ENCODE measurements around the gene SELENOS. TPM values are rescaled to one million over a fixed set of nuclear protein-coding genes. Genes with fewer than 3 reads are reported as not detected.

The SELENOS gene
- total RNA-seq, 1 donor from 2014 or later: 162 TPM

- no peak for FAIRE-seq
- no peak overlapping the region for H3K4me3 ChIP-seq (ENCODE audit: low read depth, low read length)
- DNase-seq (ENCODE audit: low read depth): no peak
- H3K36me3 ChIP-seq (ENCODE audit: control insufficient read depth, insufficient read depth, low read length): no peaks in the 10 kb centered on the region
- TF ChIP-seq CTCF (IDR thresholded peaks at IDR 0.05; ENCODE audit: insufficient read depth, low read length, severe bottlenecking): no peak
- H3K27me3 ChIP-seq (ENCODE audit: control insufficient read depth, insufficient read depth, low read length): peaks cover 6% of the 10 kb centered on the region
Observed at GRCh38 chr15:101323793-101324523, 46.7 kb upstream of the SELENOS start.

DNA sequence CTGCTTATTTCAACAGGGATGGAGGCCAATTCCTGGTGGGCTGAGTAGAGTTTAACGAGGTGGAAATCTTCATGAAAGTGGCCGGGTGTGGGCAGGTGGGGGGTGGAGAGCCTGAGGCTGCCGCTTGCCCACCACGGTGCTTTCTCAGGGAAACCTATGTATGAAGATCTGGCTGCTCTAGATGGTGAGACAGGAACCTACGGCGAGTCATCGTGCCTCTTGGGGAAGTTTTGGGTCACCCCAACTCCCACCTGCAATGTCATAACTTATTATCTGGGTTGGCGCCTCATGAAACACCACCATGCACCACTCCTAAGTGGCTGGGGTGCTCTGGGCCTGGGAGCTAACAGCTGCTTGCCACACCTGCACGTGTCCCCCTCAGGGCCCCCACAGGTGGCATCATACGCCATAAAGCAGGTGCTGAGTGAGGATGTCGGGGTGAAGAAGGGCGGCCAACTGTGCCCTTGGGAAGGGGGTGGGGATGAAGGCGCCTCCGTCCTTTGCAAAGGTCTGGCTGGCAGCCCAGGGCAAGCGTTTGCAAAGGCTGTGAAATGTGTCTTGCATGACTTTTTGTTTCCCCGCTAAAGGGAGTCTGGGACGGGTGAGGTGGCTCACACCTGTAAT, 45.7 kb upstream of the SELENOS start:
- TF ChIP-seq CTCF (IDR thresholded peaks at IDR 0.05; ENCODE audit: insufficient read depth, low read length, severe bottlenecking): no peak
- H3K27me3 ChIP-seq (ENCODE audit: control insufficient read depth, insufficient read depth, low read length): peaks cover 5% of the 10 kb centered on the region
- FAIRE-seq (no peak), DNase-seq (ENCODE audit: low read depth) (no peak)
- no peak overlapping the region for H3K4me3 ChIP-seq (ENCODE audit: low read depth, low read length)
- H3K36me3 ChIP-seq (ENCODE audit: control insufficient read depth, insufficient read depth, low read length): no peaks in the 10 kb centered on the region

GRCh38 chr15:101322016-101322695, 44.9 kb upstream of the SELENOS start:
- TF ChIP-seq CTCF (IDR thresholded peaks at IDR 0.05; ENCODE audit: insufficient read depth, low read length, severe bottlenecking): no peak
- H3K4me3 ChIP-seq (ENCODE audit: low read depth, low read length): no peak overlapping the region
- FAIRE-seq: peak; percentile 47
- DNase-seq (ENCODE audit: low read depth): no peak
- H3K36me3 ChIP-seq (ENCODE audit: control insufficient read depth, insufficient read depth, low read length): no peaks in the 10 kb centered on the region
- H3K27me3 ChIP-seq (ENCODE audit: control insufficient read depth, insufficient read depth, low read length): peaks cover 5% of the 10 kb centered on the region

GRCh38 chr15:101320501-101321052, 43.3 kb upstream of the SELENOS start:
- Histone ChIP-seq H3K4me3 (ENCODE audit: low read depth, low read length) (no peak overlapping the region), H3K36me3 (ENCODE audit: control insufficient read depth, insufficient read depth, low read length) (no peaks in the 10 kb centered on the region), H3K27me3 (ENCODE audit: control insufficient read depth, insufficient read depth, low read length) (peaks cover 5% of the 10 kb centered on the region)
- FAIRE-seq: no peak
- peak; percentile 21 for DNase-seq (ENCODE audit: low read depth)
- peak; percentile 26 for TF ChIP-seq CTCF (IDR thresholded peaks at IDR 0.05; ENCODE audit: insufficient read depth, low read length, severe bottlenecking)

DNA sequence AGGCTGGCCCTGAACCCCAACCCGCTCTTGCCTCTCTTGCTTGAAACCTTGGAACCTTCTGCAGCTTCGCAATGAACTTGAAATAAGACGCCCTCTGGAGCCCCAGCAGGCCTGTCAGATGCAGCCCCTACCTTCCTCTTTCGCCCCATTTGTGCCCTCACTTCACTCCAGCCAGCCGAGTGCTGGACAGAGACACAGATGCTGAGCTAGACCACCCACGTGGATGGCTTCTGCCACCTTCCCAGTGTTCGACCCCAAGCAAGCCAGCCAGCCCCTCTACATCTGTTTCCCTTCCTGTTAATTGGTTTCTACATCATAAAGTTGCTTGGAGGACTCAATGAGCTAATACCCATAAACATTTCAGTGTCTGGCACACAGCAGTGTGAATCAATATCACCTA, 41.6 kb upstream of the SELENOS start:
- H3K4me3 ChIP-seq (ENCODE audit: low read depth, low read length): no peak overlapping the region
- no peak for FAIRE-seq
- H3K27me3 ChIP-seq (ENCODE audit: control insufficient read depth, insufficient read depth, low read length): peaks cover 5% of the 10 kb centered on the region
- DNase-seq (ENCODE audit: low read depth): no peak
- H3K36me3 ChIP-seq (ENCODE audit: control insufficient read depth, insufficient read depth, low read length): no peaks in the 10 kb centered on the region
- TF ChIP-seq CTCF (IDR thresholded peaks at IDR 0.05; ENCODE audit: insufficient read depth, low read length, severe bottlenecking): no peak

Data from bronchial epithelial cell (primary cell).